Astrocyte (in vitro differentiated cells and primary cell): ENCODE data around the gene ANTXR2. TPM values are rescaled to one million over a fixed set of nuclear protein-coding genes. Genes with fewer than 3 reads are reported as not detected.

Experiments used
- DNase-seq: peaks from one replicate; pipeline ENCODE4 v3.0.0-alpha.2; 2010; ENCODE audit warnings: low read depth
- FAIRE-seq: peaks from 2 replicates; lab custom pipeline; 2011; peaks lifted over from hg19 to GRCh38; lab: Jason Lieb, UNC
- H2AFZ ChIP-seq: 2 replicates; pipeline ENCODE4 v1.6.0; 2012; ENCODE audit warnings: low read depth, low read length, inconsistent platforms
- H3K27ac ChIP-seq: 2 replicates; pipeline ENCODE4 v1.5.1; 2011; ENCODE audit warnings: low read depth, low read length, inconsistent platforms
- H3K27me3 ChIP-seq: 2 replicates; pipeline ENCODE4 v1.6.0; 2011; ENCODE audit warnings: low read length, inconsistent platforms; ENCODE audit not compliant: insufficient read depth
- H3K36me3 ChIP-seq: 2 replicates; pipeline ENCODE4 v1.5.1; 2011; ENCODE audit warnings: low read length, inconsistent platforms; ENCODE audit not compliant: insufficient read depth
- H3K4me1 ChIP-seq: 2 replicates; pipeline ENCODE4 v1.5.1; 2011; ENCODE audit warnings: low read length, inconsistent platforms; ENCODE audit not compliant: insufficient read depth
- H3K4me2 ChIP-seq: 2 replicates; pipeline ENCODE4 v1.6.0; 2012; ENCODE audit warnings: low read length, inconsistent platforms
- H3K4me3 ChIP-seq: 2 replicates; pipeline ENCODE4 v1.5.1; 2011; ENCODE audit warnings: low read depth, mild to moderate bottlenecking, low read length, inconsistent platforms; ENCODE audit not compliant: insufficient read depth
- H3K79me2 ChIP-seq: 2 replicates; pipeline ENCODE4 v1.6.0; 2012; ENCODE audit warnings: mild to moderate bottlenecking, low read length, inconsistent platforms; ENCODE audit not compliant: insufficient read depth
- H3K9ac ChIP-seq: 2 replicates; pipeline ENCODE4 v1.6.0; 2012; ENCODE audit warnings: mild to moderate bottlenecking, low read length, inconsistent platforms
- H3K9me3 ChIP-seq: 2 replicates; pipeline ENCODE4 v1.5.1; 2012; ENCODE audit warnings: low read depth, mild to moderate bottlenecking, low read length, inconsistent platforms; ENCODE audit not compliant: insufficient read depth
- H4K20me1 ChIP-seq: 2 replicates; pipeline ENCODE4 v1.6.0; 2012; ENCODE audit warnings: low read length, inconsistent platforms; ENCODE audit not compliant: insufficient read depth
- H3K27ac Mint-ChIP-seq: one replicate; pipeline ENCODE4 v1.8.0; 2021; ENCODE audit warnings: mild to moderate bottlenecking, mixed read lengths; ENCODE audit not compliant: unreplicated experiment
- H3K27me3 Mint-ChIP-seq: one replicate; pipeline ENCODE4 v1.8.0; 2021; ENCODE audit warnings: low read depth, mixed read lengths; ENCODE audit not compliant: unreplicated experiment
- H3K36me3 Mint-ChIP-seq: one replicate; pipeline ENCODE4 v1.8.0; 2021; ENCODE audit warnings: low read depth, mixed read lengths; ENCODE audit not compliant: unreplicated experiment
- H3K4me1 Mint-ChIP-seq: one replicate; pipeline ENCODE4 v1.8.0; 2021; ENCODE audit warnings: low read depth, mixed read lengths; ENCODE audit not compliant: unreplicated experiment
- H3K4me3 Mint-ChIP-seq: one replicate; pipeline ENCODE4 v1.8.0; 2021; ENCODE audit warnings: mild to moderate bottlenecking, moderate library complexity, mixed read lengths; ENCODE audit not compliant: unreplicated experiment
- H3K9me3 Mint-ChIP-seq: one replicate; pipeline ENCODE4 v1.8.0; 2021; ENCODE audit warnings: mild to moderate bottlenecking, mixed read lengths; ENCODE audit not compliant: unreplicated experiment
- CTCF ChIP-seq: IDR thresholded peaks from 2 replicates; pipeline ENCODE4 v1.5.1; 2011; ENCODE audit warnings: low read depth, mild to moderate bottlenecking, inconsistent platforms, low read length, moderate library complexity; ENCODE audit not compliant: insufficient read depth
- EZH2 ChIP-seq: IDR thresholded peaks from 2 replicates; pipeline ENCODE4 v1.6.1; 2012; ENCODE audit warnings: mild to moderate bottlenecking, low read length, inconsistent platforms; ENCODE audit not compliant: insufficient read depth
- total RNA-seq: library from RNA; stranded (reverse); gene quantifications from 2 replicates; pipeline ENCODE4 v1.2.1, GENCODE V29; 2021

ANTXR2 gene
- total RNA-seq, 1 donor from 2014 or later = 34.7 TPM

GRCh38 chr4:79979785-79980437 is 93.1 kb downstream of the ANTXR2 start:
- FAIRE-seq = no peak

GRCh38 chr4:79977131-79977840 is 95.7 kb downstream of the ANTXR2 start:
- FAIRE-seq (no peak), DNase-seq (no peak)
- no peak overlapping the region for H3K9ac ChIP-seq
- peaks cover 29% of the 10 kb centered on the region for H3K36me3 ChIP-seq
- Mint-ChIP-seq H3K27ac (no peak overlapping the region), H3K36me3 (peaks cover 4% of the 10 kb centered on the region), H3K4me1 (no peaks in the 10 kb centered on the region), H3K4me3 (no peak overlapping the region), H3K9me3 (no peaks in the 10 kb centered on the region), H3K27me3 (no peaks in the 10 kb centered on the region)
- H3K9me3 ChIP-seq = no peaks in the 10 kb centered on the region
- H3K4me3 ChIP-seq = no peak overlapping the region
- no peak overlapping the region for H3K4me2 ChIP-seq
- H3K27me3 ChIP-seq = no peaks in the 10 kb centered on the region
- TF ChIP-seq EZH2 (no peak), CTCF (no peak)
- H3K4me1 ChIP-seq = no peaks in the 10 kb centered on the region
- H3K27ac ChIP-seq = no peak overlapping the region
- H3K79me2 ChIP-seq = no peaks in the 10 kb centered on the region
- no peak overlapping the region for H2AFZ ChIP-seq
- H4K20me1 ChIP-seq = no peaks in the 10 kb centered on the region

More at GRCh38 chr4:79979785-79980437, 93.1 kb downstream of the ANTXR2 start:
- H3K27ac ChIP-seq = no peak overlapping the region
- H3K4me1 Mint-ChIP-seq = no peaks in the 10 kb centered on the region
- H3K9ac ChIP-seq = no peak overlapping the region
- H3K4me3 Mint-ChIP-seq = no peak overlapping the region
- no peaks in the 10 kb centered on the region for H3K36me3 Mint-ChIP-seq
- no peaks in the 10 kb centered on the region for H3K4me1 ChIP-seq
- H3K27ac Mint-ChIP-seq = no peak overlapping the region
- no peaks in the 10 kb centered on the region for H3K27me3 ChIP-seq
- H3K36me3 ChIP-seq = peaks cover 28% of the 10 kb centered on the region
- H3K27me3 Mint-ChIP-seq = no peaks in the 10 kb centered on the region
- H3K4me2 ChIP-seq = no peak overlapping the region
- DNase-seq = no peak
- no peaks in the 10 kb centered on the region for H3K9me3 ChIP-seq
- H4K20me1 ChIP-seq = no peaks in the 10 kb centered on the region
- no peak overlapping the region for H2AFZ ChIP-seq
- H3K4me3 ChIP-seq = no peak overlapping the region
- no peaks in the 10 kb centered on the region for H3K79me2 ChIP-seq
- TF ChIP-seq CTCF (no peak), EZH2 (no peak)
- no peaks in the 10 kb centered on the region for H3K9me3 Mint-ChIP-seq
